Tibial nerve (tissue), 4 donors: ENCODE results near the gene ATP6V1E1. TPM values are rescaled to one million over a fixed set of nuclear protein-coding genes. Genes with fewer than 3 reads are reported as not detected.
"Not testable (repeated sequence)": the region's sequence is repeated elsewhere in the genome, so short reads cannot be mapped to it uniquely, and the experiment has no call there.

Experiments used
- DNase-seq, 2 donors: peaks; one replicate each; pipeline ENCODE4 v3.0.0-alpha.2; 2019; ENCODE audit warnings: low spot score in 2 of 2
- H3K27ac ChIP-seq, 4 donors: fragments of 200-600 bp; sonication (generic) in 3 of 4; one replicate each; pipeline ENCODE4 v1.5.1; 2017 to 2019; ENCODE audit warnings: mild to moderate bottlenecking in 1 of 4
- H3K27me3 ChIP-seq, 2 donors: fragments of 200-600 bp; sonication (generic) in 1 of 2; one replicate each; pipeline versions ENCODE4 v1.5.1 to v1.6.0; 2017 to 2019
- H3K36me3 ChIP-seq, 3 donors: fragments of 200-600 bp; sonication (generic); one replicate each; pipeline ENCODE4 v1.5.1; 2018 to 2019
- H3K4me1 ChIP-seq, 4 donors: fragments of 200-600 bp; sonication (generic) in 3 of 4; one replicate each; pipeline ENCODE4 v1.5.1; 2017 to 2019
- H3K4me3 ChIP-seq, 4 donors: fragments of 200-600 bp; sonication (generic) in 3 of 4; one replicate each; pipeline ENCODE4 v1.5.1; 2017 to 2019; ENCODE audit warnings: mild to moderate bottlenecking in 1 of 4, moderate library complexity in 1 of 4
- H3K9me3 ChIP-seq, 4 donors: fragments of 200-600 bp; sonication (generic) in 3 of 4; one replicate each; pipeline ENCODE4 v1.5.1; 2017 to 2019
- EP300 ChIP-seq, 2 donors: sonication (generic); formaldehyde crosslinking; IDR thresholded peaks; one replicate each; pipeline ENCODE4 v1.6.1; 2017; ENCODE audit warnings: antibody characterized with exemption in 2 of 2, mild to moderate bottlenecking in 1 of 2
- POLR2A ChIP-seq, 2 donors: fragments of 450-650 bp; IDR thresholded peaks; one replicate each; pipeline ENCODE4 v1.6.1; 2017; ENCODE audit warnings: antibody characterized with exemption in 2 of 2, mild to moderate bottlenecking in 2 of 2, moderate library complexity in 2 of 2
- WGBS, 2 donors: methylation state at CpG; one replicate each; pipeline ENCODE4 v1.1.5; 2018; 5-methylcytosine and 5-hydroxymethylcytosine counted together
- total RNA-seq, 4 donors: library from RNA; depleted of rRNA; stranded (reverse); fragments of >200 nt; gene quantifications; one replicate each; pipeline ENCODE4 v1.1.0, GENCODE V29; 2016
- TF ChIP-seq, protein P1 (sequence below), 5 experiments: fragments of 200-600 bp in 3 of 5; fragments of 450-650 bp in 2 of 5; sonication (generic) in 3 of 5; IDR thresholded peaks; one replicate each; pipeline ENCODE4 v1.5.1; 2016 to 2019; ENCODE audit warnings: antibody characterized with exemption in 5 of 5, mild to moderate bottlenecking in 3 of 5, moderate library complexity in 2 of 5

ATP6V1E1 gene
- total RNA-seq, 4 donors from 2014 or later, result 94.3 to 138 (median 120) TPM

DNA sequence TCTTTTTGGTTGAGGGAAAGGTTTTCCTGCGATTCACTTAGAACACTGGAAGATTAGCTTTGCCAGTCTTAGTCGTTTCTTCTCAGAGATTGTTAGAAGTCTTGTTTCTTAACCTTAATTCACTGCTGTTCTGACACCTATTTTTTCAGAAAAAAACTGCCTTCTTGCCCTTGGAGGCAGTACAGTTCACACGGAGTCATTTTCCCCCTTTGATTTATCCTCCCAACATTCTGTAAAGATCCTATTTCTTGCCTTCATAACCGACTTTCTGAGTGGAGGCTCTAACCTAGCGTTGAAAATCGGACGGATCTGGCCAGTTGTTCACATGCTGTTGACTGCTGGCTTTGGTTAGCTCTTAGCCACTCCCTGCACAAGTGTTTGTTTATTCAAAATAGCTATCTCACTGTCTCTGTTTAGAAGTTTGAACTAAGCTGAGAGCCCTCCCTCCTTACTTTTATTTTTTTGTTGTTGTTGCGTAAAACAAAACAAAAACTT lies 10.7 kb upstream of the ATP6V1E1 start:
- H3K4me3 ChIP-seq, result peak overlapping the region; percentile 59 to 73 (median 66)
- DNase-seq, result no peak
- no peaks in the 10 kb centered on the region for H3K9me3 ChIP-seq
- H3K27me3 ChIP-seq, result no peaks in the 10 kb centered on the region
- H3K4me1 ChIP-seq, result peaks cover 0 to 24% (median 10%) of the 10 kb centered on the region in 4 donors
- WGBS, 2 donors, result 8% methylated on average over 8 of the region's 8 CpGs
- H3K27ac ChIP-seq, result peak overlapping the region; percentile 94 to 98 (median 95)
- TF ChIP-seq POLR2A (IDR thresholded peaks at IDR 0.05) (no peak), EP300 (IDR thresholded peaks at IDR 0.05) (no peak)
- TF ChIP-seq, protein P1, sequence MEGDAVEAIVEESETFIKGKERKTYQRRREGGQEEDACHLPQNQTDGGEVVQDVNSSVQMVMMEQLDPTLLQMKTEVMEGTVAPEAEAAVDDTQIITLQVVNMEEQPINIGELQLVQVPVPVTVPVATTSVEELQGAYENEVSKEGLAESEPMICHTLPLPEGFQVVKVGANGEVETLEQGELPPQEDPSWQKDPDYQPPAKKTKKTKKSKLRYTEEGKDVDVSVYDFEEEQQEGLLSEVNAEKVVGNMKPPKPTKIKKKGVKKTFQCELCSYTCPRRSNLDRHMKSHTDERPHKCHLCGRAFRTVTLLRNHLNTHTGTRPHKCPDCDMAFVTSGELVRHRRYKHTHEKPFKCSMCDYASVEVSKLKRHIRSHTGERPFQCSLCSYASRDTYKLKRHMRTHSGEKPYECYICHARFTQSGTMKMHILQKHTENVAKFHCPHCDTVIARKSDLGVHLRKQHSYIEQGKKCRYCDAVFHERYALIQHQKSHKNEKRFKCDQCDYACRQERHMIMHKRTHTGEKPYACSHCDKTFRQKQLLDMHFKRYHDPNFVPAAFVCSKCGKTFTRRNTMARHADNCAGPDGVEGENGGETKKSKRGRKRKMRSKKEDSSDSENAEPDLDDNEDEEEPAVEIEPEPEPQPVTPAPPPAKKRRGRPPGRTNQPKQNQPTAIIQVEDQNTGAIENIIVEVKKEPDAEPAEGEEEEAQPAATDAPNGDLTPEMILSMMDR (IDR thresholded peaks at IDR 0.05), result no peak
- peaks cover 0 to 13% (median 0%) of the 10 kb centered on the region in 3 donors for H3K36me3 ChIP-seq

DNA sequence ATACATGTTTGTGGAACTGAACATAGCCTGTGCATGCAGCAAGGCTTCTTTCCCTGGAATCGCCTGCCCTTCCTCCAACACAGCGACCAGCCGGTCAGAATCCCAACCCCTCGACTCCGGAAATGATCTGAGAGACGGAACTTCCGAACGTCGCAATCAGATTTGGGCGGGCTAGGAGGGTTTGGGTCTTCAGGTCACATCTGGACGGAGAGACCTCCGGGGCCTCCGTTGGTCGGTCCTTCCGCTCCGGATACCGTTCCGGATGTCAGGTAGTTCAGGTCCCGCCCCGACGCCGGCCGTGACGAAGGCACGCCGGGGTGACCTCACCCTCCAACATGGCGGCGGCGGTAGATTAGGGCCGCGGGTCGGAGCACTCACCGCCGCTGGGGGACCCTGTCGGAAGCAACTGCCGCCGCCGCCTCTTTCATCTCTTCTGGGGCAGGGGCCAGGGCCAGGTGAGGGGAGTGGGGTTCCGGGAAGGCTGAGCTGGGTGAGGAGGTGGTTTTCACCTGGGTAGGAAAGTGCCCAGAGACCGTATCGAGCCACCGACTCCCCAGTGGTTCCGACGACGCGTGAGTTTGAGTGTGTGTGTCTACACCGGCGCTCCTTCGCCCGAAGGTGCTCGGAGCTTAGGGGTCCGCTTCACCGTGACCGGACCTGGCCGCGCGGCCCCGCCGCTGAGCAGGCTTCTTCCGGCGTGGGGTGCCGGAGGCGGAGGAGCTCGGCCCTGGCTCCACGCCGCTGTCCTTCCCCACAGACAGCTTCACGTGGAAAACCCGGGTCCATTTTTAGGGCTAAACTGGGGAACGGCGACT lies 10.1 kb upstream of the ATP6V1E1 start, which contains the start of gene BCL2L13:
BCL2L13 (plus strand) TSS at position 326 of the 815 bp plus-strand sequence. CDS start 16,955 bp downstream, outside the sequence.
- DNase-seq, result peak; percentile 85 to 87
- WGBS, 2 donors, result 0 to 1% methylated on average over 31 to 66 of the region's 70 CpGs
- H3K27ac ChIP-seq, result peak within 1 kb of the TSS; percentile 94 to 98 (median 95)

DNA sequence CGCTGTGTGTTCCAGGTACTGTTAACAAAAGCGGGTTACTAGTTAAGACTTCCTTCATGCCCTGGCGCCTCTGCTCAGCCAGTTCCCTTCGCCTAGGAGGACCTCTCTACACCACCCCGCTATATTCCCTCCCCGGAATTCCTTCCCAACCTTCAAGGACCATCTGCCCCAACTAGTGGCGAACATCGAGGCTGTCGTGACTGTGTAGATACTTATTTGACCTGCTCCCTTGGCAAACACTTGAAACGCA lies 9.6 kb upstream of the ATP6V1E1 start:
- TF ChIP-seq POLR2A (IDR thresholded peaks at IDR 0.05) (no peak), EP300 (IDR thresholded peaks at IDR 0.05) (no peak)
- TF ChIP-seq, protein P1 (IDR thresholded peaks at IDR 0.05), result no peak
- Histone ChIP-seq H3K36me3 (peaks cover 0 to 13% (median 0%) of the 10 kb centered on the region in 3 donors), H3K4me1 (peaks cover 0 to 24% (median 10%) of the 10 kb centered on the region in 4 donors), H3K4me3 (peak overlapping the region; percentile 59 to 73 (median 66)), H3K27ac (peak overlapping the region; percentile 94 to 98 (median 95)), H3K27me3 (no peaks in the 10 kb centered on the region), H3K9me3 (no peaks in the 10 kb centered on the region)
- WGBS, 2 donors, result 1 to 2% methylated on average over 10 of the region's 10 CpGs
- DNase-seq, result peak in 1 of 2 donors; percentile 47

More for the DNA sequence above, 10.1 kb upstream of the ATP6V1E1 start, which contains the start of gene BCL2L13:
- Histone ChIP-seq H3K9me3 (no peaks in the 10 kb centered on the region), H3K36me3 (peaks cover 0 to 13% (median 0%) of the 10 kb centered on the region in 3 donors), H3K27me3 (no peaks in the 10 kb centered on the region), H3K4me3 (peak within 1 kb of the TSS; percentile 59 to 73 (median 66)), H3K4me1 (peaks cover 0 to 24% (median 10%) of the 10 kb centered on the region in 4 donors)
- peak; percentile 96 to 99 for TF ChIP-seq POLR2A (IDR thresholded peaks at IDR 0.05)
- peak; percentile 64 to 99 for TF ChIP-seq EP300 (IDR thresholded peaks at IDR 0.05)
- TF ChIP-seq, protein P1 (IDR thresholded peaks at IDR 0.05), result peak in 2 of 5 experiments; percentile 48 to 69

DNA sequence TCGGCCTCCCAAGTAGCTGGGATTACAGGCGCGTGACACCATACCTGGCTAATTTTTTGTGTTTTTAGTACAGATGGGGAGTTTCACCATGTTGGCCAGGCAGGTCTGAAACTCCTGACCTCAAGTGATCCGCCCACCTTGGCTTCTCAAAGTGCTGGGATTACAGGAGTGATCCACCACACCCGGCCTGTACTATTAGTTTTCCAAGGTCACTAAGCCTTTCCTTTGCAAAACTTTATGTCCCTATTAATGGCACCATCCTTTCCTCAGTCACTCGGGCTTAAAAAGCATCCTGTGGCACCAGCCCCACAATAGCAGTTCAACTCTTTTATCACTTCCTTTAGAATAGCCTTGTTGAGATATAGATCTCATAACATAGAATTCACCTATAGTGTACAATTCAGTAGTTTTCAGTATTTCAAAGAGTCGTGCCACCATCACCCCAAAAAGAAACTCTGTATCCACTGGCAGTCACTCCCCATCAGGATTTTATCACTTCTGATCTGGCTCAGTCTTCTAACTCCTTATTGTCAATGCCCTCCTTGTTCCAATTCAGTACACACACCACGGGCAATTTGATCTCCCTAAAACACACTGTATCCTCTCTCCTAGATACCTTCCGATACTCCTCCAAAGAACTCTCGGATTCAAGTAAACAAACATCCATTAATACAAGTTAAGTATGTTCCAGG lies 9.1 kb upstream of the ATP6V1E1 start:
- H3K27me3 ChIP-seq, result no peaks in the 10 kb centered on the region
- peak overlapping the region; percentile 94 to 98 (median 95) for H3K27ac ChIP-seq
- no peak for DNase-seq
- peaks cover 0 to 24% (median 10%) of the 10 kb centered on the region in 4 donors for H3K4me1 ChIP-seq
- WGBS, 2 donors, result 46 to 47% methylated on average over 10 of the region's 10 CpGs
- peaks cover 0 to 9% (median 0%) of the 10 kb centered on the region in 3 donors for H3K36me3 ChIP-seq
- no peak for TF ChIP-seq POLR2A (IDR thresholded peaks at IDR 0.05)
- TF ChIP-seq EP300 (IDR thresholded peaks at IDR 0.05), result no peak
- TF ChIP-seq, protein P1 (IDR thresholded peaks at IDR 0.05), result no peak
- peak overlapping the region; percentile 59 to 73 (median 66) for H3K4me3 ChIP-seq
- no peaks in the 10 kb centered on the region for H3K9me3 ChIP-seq

DNA sequence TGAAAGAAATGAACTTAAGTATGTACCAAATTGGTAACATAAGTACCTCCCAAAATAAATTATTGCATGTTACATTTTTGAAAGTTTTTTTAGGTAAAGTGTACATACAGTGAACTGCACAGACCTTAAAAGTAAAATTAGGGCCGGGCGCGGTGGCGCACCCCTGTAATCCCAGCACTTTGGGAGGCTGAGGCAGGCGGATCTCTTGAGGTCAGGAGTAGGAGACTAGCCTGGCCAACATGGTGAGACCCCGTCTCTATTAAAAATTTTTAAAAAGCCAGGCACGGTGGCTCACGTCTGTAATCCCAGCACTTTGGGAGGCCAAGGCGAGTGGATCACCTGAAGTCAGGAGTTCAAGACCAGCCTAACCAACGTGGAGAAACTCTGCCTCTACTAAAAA lies 8.3 kb upstream of the ATP6V1E1 start:
- not testable (repeated sequence) for DNase-seq, H3K36me3 ChIP-seq, H3K27me3 ChIP-seq, H3K9me3 ChIP-seq, H3K4me3 ChIP-seq
- Histone ChIP-seq H3K4me1 (peaks cover 0 to 24% (median 10%) of the 10 kb centered on the region in 4 donors), H3K27ac (peak overlapping the region in 1 of 4 donors; percentile 95)
- 95% methylated on average over 10 of the region's 10 CpGs for WGBS, 2 donors
